Left hindlimb (tissue), 1 donor: ENCODE results near the gene TNFRSF1B.
A peak's percentile ranks its signal among the peaks of the same experiment; 100 is the strongest.

Experiments
- DNase-seq: peaks from one replicate; pipeline ENCODE4 v3.0.0-alpha.2; 2018

Gene TNFRSF1B

GRCh38 chr1:12142141-12142823 is 24.5 kb upstream of the TNFRSF1B start:
- no peak for DNase-seq

- no peak for DNase-seq
Observed at GRCh38 chr1:12142891-12143630, 23.7 kb upstream of the TNFRSF1B start.

GRCh38 chr1:12143631-12144155 is 23.1 kb upstream of the TNFRSF1B start:
- peak; percentile 59 for DNase-seq

GRCh38 chr1:12144236-12144635 is 22.6 kb upstream of the TNFRSF1B start:
- no peak for DNase-seq

- DNase-seq, result no peak
Observed at GRCh38 chr1:12144969-12145368, 21.8 kb upstream of the TNFRSF1B start.

- DNase-seq, result no peak
Observed at GRCh38 chr1:12145616-12146342, 21.0 kb upstream of the TNFRSF1B start.

- DNase-seq, result no peak
Observed at GRCh38 chr1:12146343-12147112, 20.3 kb upstream of the TNFRSF1B start.

- no peak for DNase-seq
Observed at GRCh38 chr1:12147201-12147701, 19.5 kb upstream of the TNFRSF1B start.

GRCh38 chr1:12148160-12148957 is 18.4 kb upstream of the TNFRSF1B start:
- no peak for DNase-seq

- DNase-seq, result no peak
Observed at GRCh38 chr1:12148958-12149790, 17.6 kb upstream of the TNFRSF1B start.

GRCh38 chr1:12149791-12150175 is 17.0 kb upstream of the TNFRSF1B start:
- DNase-seq, result no peak

- no peak for DNase-seq
Observed at GRCh38 chr1:12150456-12151200, 16.2 kb upstream of the TNFRSF1B start.

- DNase-seq, result no peak
Observed at GRCh38 chr1:12151465-12151864, 15.3 kb upstream of the TNFRSF1B start.

GRCh38 chr1:12152113-12152891 is 14.5 kb upstream of the TNFRSF1B start:
- no peak for DNase-seq

GRCh38 chr1:12153181-12153785 is 13.5 kb upstream of the TNFRSF1B start:
- DNase-seq, result no peak

- DNase-seq, result no peak
Observed at GRCh38 chr1:12155328-12155727, 11.5 kb upstream of the TNFRSF1B start.

GRCh38 chr1:12157366-12158231 is 9.2 kb upstream of the TNFRSF1B start:
- DNase-seq, result no peak
